Stimulated activated memory B cell treated with anti-CD40 and anti-IgM and Interleukin-4, amounts not matched to agents 10 μg/mL and 1 μg/mL and 100 μg/mL, for 72 hours (primary cell): ENCODE data around the gene RHOC.

Experiments
- ATAC-seq: fragments of 150-1000 bp; cut with Tn5 transposase; 2 replicates; pipeline ENCODE4 v1.10.0; 2021
- H3K27ac Mint-ChIP-seq: one replicate; pipeline ENCODE4 v1.8.0; 2022; ENCODE audit warnings: mild to moderate bottlenecking, mixed read lengths
- H3K27me3 Mint-ChIP-seq: one replicate; pipeline ENCODE4 v1.8.0; 2022; ENCODE audit warnings: mixed read lengths
- H3K36me3 Mint-ChIP-seq: one replicate; pipeline ENCODE4 v1.8.0; 2022; ENCODE audit warnings: mixed read lengths
- H3K4me1 Mint-ChIP-seq: one replicate; pipeline ENCODE4 v1.8.0; 2022; ENCODE audit warnings: mixed read lengths
- H3K4me3 Mint-ChIP-seq: one replicate; pipeline ENCODE4 v1.8.0; 2022; ENCODE audit warnings: mild to moderate bottlenecking, moderate library complexity, mixed read lengths
- H3K9me3 Mint-ChIP-seq: one replicate; pipeline ENCODE4 v1.8.0; 2022; ENCODE audit warnings: mixed read lengths

Gene RHOC

DNA sequence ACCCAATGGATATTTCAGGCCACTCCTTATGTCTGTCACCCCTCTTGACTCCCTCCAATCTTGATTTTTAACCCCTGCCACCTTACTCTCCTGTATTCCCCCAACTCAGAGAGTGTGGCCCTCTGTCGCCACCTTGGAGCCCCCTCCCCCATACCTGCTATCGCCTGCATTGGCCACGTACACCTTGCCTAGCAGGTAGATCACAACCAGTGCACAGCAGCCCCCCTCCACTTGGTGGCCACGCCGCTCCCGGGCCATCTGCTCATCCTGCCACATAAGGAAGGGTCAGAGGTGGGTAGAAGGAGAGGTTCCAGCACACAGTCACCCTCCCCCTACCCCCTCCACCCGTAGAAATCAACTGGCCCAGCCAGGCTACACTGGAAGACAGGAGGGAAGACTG is 5.3 kb upstream of the RHOC start:
- H3K36me3 Mint-ChIP-seq = no peaks in the 10 kb centered on the region
- no peaks in the 10 kb centered on the region for H3K27me3 Mint-ChIP-seq
- no peaks in the 10 kb centered on the region for H3K9me3 Mint-ChIP-seq
- no peak for ATAC-seq
- H3K27ac Mint-ChIP-seq = peak overlapping the region; percentile 28
- no peak overlapping the region for H3K4me3 Mint-ChIP-seq
- peaks cover 61% of the 10 kb centered on the region for H3K4me1 Mint-ChIP-seq

DNA sequence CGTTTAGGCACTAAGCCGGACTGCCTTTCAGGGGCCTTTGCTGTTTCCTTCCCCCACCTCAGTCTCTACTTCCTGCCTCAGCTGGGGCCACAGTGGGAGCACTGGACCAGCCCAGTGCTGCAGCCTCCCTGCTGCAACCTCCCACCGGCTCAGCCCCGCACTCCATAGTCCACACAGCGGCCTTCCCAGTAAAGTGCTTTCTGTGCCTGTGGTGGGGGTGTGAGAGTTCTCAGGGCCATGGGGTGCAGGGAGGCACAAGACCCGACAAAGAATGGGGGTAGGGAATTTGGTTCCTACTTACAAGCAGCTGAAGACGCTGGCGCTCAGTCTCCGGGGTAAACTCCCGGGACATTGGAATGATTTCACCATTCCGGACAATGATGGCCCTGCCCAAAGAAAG is 4.7 kb upstream of the RHOC start:
- no peak overlapping the region for H3K4me3 Mint-ChIP-seq
- no peaks in the 10 kb centered on the region for H3K9me3 Mint-ChIP-seq
- H3K27me3 Mint-ChIP-seq = no peaks in the 10 kb centered on the region
- ATAC-seq = no peak
- H3K27ac Mint-ChIP-seq = peak overlapping the region; percentile 28
- no peaks in the 10 kb centered on the region for H3K36me3 Mint-ChIP-seq
- H3K4me1 Mint-ChIP-seq = peaks cover 57% of the 10 kb centered on the region

DNA sequence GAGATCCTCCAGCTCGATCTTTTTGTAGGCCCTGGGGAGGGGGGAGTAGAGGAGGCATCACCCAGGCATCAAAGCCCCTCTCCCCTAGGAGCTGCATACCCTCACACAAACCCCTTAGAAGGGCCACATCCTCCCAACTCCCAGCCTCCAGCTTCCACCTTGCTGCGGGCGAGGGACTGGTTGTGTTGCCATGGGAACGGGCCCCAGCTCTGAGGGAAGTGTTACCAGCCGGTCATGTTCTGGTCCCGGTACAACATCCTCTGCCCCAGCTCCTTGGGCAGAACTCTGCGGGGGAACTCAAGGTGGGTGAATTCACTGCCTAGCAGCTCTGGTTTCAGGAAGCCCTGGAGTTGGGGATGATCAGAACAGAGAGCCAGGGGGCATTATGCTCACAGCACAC is 4.1 kb upstream of the RHOC start:
- H3K4me3 Mint-ChIP-seq = no peak overlapping the region
- no peak overlapping the region for H3K27ac Mint-ChIP-seq
- H3K9me3 Mint-ChIP-seq = no peaks in the 10 kb centered on the region
- no peak for ATAC-seq
- peaks cover 50% of the 10 kb centered on the region for H3K4me1 Mint-ChIP-seq
- H3K27me3 Mint-ChIP-seq = no peaks in the 10 kb centered on the region
- no peaks in the 10 kb centered on the region for H3K36me3 Mint-ChIP-seq

DNA sequence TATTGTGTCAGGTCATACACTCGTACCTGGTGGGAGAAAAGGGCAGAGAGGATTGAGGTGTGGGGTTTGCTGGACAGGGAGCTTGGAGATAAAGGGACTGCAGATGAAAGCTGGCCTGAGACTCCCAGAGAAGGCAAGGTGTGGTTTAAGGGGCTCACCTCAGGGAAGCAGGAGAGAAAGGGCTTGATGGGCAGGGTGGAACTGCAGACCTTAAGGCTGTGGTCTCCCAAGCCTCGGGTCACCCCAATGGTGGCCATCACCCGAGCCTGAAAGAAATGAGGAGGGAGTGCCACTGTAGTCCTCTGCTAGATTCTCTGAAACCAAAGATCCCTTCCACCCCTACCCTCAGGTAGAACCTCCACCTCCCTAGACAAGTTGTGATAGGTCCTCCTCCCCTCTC is 3.7 kb upstream of the RHOC start:
- Mint-ChIP-seq H3K27ac (no peak overlapping the region), H3K36me3 (no peaks in the 10 kb centered on the region), H3K9me3 (no peaks in the 10 kb centered on the region), H3K27me3 (no peaks in the 10 kb centered on the region), H3K4me3 (no peak overlapping the region), H3K4me1 (peaks cover 49% of the 10 kb centered on the region)
- ATAC-seq = no peak

DNA sequence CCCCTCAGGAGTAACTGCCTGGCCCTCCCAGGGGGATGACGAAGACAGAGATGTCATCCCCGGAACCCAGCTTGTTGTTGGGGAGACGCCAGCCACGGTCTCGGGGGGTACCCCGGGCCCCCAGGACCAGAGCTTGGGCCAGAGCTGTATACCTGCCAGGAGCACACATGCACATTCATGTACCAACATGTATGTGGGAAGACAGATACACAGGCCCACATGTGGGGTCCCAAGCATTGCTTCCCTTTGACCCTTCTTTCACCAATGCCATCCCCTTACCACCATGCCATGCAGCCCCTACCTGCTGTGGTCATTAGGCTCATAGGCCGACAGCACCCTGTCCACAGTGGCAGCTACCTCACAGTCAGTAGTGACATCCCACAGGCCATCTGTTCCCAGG is 3.2 kb upstream of the RHOC start:
- H3K36me3 Mint-ChIP-seq = no peaks in the 10 kb centered on the region
- no peaks in the 10 kb centered on the region for H3K9me3 Mint-ChIP-seq

DNA sequence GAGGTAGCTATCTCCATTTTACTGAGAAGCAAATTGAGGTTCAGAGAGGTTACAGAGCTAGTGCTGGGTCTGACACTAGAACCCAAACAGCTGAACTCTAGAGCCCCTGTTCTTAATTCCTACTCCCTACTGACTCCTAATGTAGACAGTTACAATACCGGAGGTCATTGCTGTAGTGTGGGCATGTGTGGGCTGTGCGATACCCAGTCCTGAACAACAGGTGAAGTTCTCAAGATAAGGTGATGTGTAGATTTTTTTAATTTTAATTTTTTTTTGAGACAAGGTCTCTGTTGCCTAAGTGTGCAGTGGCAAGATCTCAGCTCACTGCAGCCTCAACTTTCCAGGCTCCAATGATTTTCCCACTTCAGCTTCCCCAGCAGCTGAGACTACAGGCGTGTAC is 1.6 kb upstream of the RHOC start:
- Mint-ChIP-seq H3K27me3 (no peaks in the 10 kb centered on the region), H3K9me3 (no peaks in the 10 kb centered on the region), H3K4me1 (peaks cover 49% of the 10 kb centered on the region), H3K4me3 (no peak overlapping the region), H3K36me3 (no peaks in the 10 kb centered on the region), H3K27ac (peak overlapping the region; percentile 49)
- no peak for ATAC-seq

More for the DNA sequence above, 3.2 kb upstream of the RHOC start:
- no peaks in the 10 kb centered on the region for H3K27me3 Mint-ChIP-seq
- ATAC-seq = no peak
- no peak overlapping the region for H3K4me3 Mint-ChIP-seq
- peaks cover 50% of the 10 kb centered on the region for H3K4me1 Mint-ChIP-seq
- H3K27ac Mint-ChIP-seq = no peak overlapping the region

DNA sequence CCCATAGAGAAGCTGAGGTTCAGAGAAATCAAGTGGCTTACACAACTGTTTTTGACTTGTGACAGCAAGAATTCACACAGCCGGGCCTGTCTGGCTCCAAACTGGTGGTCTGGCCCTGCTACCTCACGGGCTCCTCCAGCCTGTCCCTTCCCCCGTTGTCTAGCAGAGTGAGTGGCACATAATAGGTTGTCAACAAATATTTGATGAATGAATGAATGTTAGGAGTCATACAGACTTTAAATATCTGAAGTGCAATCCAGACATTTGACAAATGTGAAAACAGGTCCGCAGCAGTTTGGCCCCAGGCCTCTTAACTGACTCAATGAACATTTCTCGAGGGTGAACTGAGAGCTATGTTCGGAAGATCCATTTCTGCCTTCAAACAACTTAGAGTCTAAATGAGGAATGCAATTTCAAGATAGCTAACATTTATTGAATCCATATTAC is 1.1 kb upstream of the RHOC start:
- Mint-ChIP-seq H3K9me3 (no peaks in the 10 kb centered on the region), H3K4me1 (peaks cover 51% of the 10 kb centered on the region), H3K4me3 (peak overlapping the region; percentile 77), H3K36me3 (no peaks in the 10 kb centered on the region), H3K27me3 (no peaks in the 10 kb centered on the region), H3K27ac (peak overlapping the region; percentile 49)
- ATAC-seq = no peak

DNA sequence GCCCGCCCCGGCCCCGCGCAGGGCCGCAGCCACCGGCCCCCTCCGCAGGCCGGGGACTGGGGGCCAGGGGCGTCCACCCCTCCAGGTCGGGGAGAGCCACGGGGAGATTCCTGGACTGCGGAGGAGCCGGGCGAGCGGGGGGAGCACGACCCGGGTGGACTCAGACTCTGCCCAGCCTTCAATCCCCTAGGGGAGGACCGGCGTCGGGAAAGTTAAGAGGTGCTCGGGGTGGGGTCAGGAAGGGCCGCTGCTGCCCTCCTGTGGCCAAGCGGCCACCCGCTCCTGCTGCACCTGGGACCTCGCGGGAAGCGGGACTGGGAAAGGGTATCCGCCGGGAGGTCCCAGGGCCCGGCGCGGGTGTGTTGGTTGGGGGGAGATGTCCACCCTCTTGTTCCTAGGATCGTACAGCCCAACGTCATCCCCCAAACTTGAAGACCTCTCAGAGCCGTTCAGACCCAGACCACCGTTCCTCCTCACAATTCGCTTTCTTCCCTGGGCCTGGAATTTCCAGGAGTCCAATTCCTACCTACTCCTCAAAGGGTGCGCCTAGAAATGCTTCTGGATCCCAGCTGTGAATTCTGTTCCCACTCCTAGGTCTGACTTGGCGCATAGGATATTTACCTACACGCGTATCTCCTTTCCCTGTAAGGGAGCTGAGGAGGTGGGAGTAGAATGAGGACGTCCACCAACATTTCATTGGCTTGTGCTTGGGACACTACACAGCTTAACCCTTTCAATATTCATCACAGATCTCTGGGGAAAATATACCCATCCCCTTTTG is 484 bp upstream of the RHOC start:
- peak overlapping the region; percentile 77 for H3K4me3 Mint-ChIP-seq
- H3K9me3 Mint-ChIP-seq = no peaks in the 10 kb centered on the region
- H3K27ac Mint-ChIP-seq = peak overlapping the region; percentile 49
- H3K4me1 Mint-ChIP-seq = peaks cover 53% of the 10 kb centered on the region
- no peaks in the 10 kb centered on the region for H3K36me3 Mint-ChIP-seq
- H3K27me3 Mint-ChIP-seq = no peaks in the 10 kb centered on the region
- peak; percentile 85 for ATAC-seq

DNA sequence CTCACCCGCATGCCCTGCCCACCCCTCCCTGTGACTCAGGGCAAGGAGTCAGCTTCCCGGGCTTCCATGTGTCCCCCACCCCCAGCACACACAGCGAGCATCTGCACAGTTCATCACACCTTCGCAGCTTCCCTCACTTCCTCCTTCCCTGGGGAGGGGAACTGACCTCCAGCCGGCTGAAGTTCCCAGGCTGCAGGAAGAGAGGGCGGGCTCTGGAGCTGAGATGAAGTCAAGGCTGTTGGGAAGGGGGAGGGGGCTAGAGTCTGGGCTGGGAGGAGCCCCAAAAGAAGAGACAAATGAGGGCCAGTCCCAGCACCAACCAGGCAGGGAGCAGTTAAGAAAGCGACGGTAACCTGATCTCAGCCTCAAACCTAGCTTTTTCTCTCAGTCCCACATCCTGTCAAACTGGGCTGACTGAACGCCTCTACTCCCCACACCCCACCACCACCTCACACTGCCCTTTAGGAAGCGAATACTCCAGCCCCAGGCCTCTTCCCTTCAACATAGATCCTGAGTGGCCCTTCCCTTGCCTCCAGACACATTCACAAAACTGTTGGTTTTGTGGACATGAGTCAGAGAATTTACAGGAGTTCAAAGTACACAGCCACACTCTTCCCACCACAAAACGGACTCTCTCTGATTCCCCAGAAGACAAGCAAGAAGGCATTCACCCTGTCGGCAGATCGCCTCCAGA is 1.8 kb downstream of the RHOC start:
- H3K36me3 Mint-ChIP-seq = peaks cover 7% of the 10 kb centered on the region
- H3K4me1 Mint-ChIP-seq = peaks cover 70% of the 10 kb centered on the region
- peak overlapping the region; percentile 77 for H3K4me3 Mint-ChIP-seq
- H3K27me3 Mint-ChIP-seq = no peaks in the 10 kb centered on the region
- H3K9me3 Mint-ChIP-seq = no peaks in the 10 kb centered on the region
- H3K27ac Mint-ChIP-seq = peak overlapping the region; percentile 69
- peak; percentile 45 for ATAC-seq

DNA sequence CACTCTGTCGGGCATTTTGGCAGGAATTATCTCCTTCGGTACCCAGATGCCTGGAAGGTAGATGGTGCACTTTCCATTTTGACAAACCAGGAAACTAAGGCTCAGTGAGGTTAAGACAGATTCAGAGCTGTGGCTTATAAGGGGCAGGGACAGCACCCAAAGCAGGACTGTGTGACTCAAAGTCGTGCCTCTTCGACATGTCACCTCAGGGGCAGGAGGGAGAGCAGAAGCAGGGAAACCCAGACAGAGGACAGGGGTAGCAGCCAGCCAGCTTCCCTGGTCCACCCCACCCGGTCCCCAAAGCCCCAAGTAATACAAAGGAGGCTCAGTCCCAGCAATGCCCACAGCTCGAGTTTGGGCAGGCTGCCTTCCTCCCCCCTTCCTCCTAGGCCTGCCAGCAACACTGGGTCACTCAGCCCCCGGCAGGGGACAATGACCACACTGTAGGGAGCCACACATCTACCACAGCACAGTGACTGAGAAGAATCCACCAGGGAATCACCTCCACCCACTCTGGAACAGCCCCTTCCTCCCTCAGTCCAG is 2.5 kb downstream of the RHOC start:
- Mint-ChIP-seq H3K27ac (peak overlapping the region; percentile 69), H3K27me3 (no peaks in the 10 kb centered on the region), H3K4me1 (peaks cover 72% of the 10 kb centered on the region), H3K4me3 (no peak overlapping the region), H3K9me3 (no peaks in the 10 kb centered on the region), H3K36me3 (peaks cover 7% of the 10 kb centered on the region)
- ATAC-seq = no peak

DNA sequence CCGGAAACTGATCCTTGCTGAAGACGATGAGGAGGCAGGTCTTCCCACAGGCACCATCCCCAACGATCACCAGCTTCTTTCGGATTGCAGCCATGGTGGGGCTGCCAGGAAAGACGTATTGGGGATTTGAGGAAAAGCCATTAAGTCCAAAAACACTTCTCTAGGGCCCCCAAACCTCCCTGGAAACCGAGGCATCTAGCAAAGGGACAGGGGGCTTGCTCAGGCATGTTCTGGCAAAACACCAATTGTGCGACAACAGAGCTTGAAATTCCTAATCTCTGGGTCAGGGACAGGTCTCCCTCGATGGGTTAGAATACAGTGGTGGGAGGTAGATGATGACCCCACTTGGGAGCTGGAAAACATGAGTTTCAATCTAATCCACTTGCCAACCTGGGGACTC is 3.2 kb downstream of the RHOC start:
- no peaks in the 10 kb centered on the region for H3K27me3 Mint-ChIP-seq
- H3K4me1 Mint-ChIP-seq = peaks cover 78% of the 10 kb centered on the region
- H3K9me3 Mint-ChIP-seq = no peaks in the 10 kb centered on the region
- H3K36me3 Mint-ChIP-seq = peaks cover 7% of the 10 kb centered on the region
- no peak overlapping the region for H3K4me3 Mint-ChIP-seq
- no peak overlapping the region for H3K27ac Mint-ChIP-seq
- ATAC-seq = no peak

DNA sequence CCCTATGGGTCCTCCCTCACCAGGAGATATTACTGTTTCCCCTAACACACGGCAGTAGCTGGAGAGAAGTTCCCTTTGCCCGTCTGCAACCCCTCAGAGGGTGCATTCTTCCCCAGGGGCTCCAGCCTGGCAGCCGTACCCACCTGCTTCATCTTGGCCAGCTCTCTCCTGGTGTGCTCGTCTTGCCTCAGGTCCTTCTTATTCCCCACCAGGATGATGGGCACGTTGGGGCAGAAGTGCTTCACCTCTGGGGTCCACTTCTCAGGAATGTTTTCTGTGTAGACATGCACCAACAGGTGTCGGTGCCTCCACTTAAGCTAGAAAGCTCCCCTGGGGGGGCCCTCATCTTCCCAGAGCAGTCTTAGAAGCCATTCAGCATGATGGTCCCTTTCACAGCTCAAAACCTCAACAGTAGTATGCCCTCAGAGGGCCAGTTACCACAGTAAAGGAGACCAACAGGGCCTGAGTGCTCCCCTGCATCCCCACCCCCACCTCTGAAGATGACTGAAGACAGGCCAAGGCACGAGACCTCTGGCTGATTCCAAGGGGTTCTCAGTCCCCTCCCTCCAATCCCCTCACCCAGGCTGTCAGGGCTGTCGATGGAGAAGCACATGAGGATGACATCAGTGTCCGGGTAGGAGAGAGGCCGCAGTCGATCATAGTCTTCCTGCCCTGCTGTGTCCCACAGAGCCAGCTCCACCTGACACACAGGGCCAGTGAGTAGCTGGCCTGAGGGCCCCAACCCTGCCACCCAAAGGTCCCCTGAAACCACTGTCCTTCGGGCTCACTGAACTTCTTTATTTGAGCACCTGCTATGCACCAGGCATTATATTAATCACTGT is 4.3 kb downstream of the RHOC start:
- Mint-ChIP-seq H3K36me3 (peaks cover 7% of the 10 kb centered on the region), H3K27ac (peak overlapping the region; percentile 52), H3K4me1 (peaks cover 79% of the 10 kb centered on the region), H3K27me3 (no peaks in the 10 kb centered on the region), H3K4me3 (no peak overlapping the region), H3K9me3 (no peaks in the 10 kb centered on the region)
- no peak for ATAC-seq

DNA sequence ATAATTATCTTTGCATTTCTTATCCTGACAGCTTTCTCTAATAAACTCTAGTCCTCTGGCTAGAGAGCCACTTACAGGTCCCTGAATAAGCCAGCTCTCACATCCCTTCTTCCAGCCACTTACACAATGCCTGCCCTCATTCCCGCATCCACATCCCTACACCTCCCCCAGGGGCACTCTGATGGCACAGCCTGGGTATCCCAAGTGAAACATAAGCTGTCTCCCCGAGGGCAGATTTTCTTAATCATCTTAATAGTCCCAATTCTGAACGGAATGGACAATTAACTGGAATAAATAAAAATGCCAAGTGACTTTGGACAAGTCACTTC is 4.9 kb downstream of the RHOC start:
- ATAC-seq = no peak
- Mint-ChIP-seq H3K36me3 (peaks cover 7% of the 10 kb centered on the region), H3K27ac (peak overlapping the region; percentile 52), H3K27me3 (no peaks in the 10 kb centered on the region), H3K4me1 (peaks cover 77% of the 10 kb centered on the region), H3K4me3 (no peak overlapping the region), H3K9me3 (no peaks in the 10 kb centered on the region)

DNA sequence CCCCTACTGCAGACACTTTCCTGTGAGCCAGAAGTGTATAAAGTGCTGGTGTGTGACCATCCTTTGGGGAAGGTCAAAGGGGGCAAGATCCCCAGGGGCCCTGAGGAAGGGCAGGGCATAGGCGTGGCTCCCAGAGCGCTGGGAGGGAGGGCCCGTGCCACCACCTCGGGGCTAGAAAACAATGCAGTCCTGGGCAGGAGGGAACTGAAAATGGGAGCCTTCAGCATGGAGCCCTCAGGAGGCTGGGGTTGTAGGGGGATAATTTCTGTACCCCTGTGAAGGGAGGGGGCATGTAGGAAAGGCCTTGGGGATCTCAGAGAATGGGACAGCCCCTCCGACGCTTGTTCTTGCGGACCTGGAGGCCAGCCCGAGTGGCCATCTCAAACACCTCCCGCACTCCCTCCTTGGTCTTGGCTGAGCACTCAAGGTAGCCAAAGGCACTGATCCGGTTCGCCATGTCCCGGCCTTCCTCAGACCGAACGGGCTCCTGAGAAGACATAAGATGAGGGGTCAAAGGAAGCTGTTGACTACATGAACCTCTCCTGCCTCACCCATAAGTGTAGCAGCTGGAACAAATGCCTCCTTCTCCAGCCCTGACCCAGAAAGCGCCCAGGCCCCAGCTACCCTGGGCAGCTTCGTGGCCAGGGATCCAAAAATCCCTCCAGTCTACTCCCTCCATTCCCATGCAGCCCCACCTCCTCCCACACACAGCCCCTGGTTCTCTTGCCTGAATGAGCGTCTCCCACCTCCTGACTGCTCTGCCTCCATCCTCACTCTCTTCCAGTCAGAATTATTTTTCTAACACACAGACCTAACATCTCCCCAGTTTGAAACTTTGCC is 5.5 kb downstream of the RHOC start:
- Mint-ChIP-seq H3K27ac (peak overlapping the region; percentile 52), H3K36me3 (peaks cover 7% of the 10 kb centered on the region), H3K4me3 (no peak overlapping the region), H3K9me3 (no peaks in the 10 kb centered on the region), H3K4me1 (peaks cover 77% of the 10 kb centered on the region), H3K27me3 (no peaks in the 10 kb centered on the region)
- no peak for ATAC-seq
